HG03354 (cell line): Measurements from ENCODE around the gene EFHC1.

Experiments used
- ATAC-seq: cut with Tn5 transposase; IDR thresholded peaks from one replicate; pipeline ENCODE4 v1.9.1; 2021; ENCODE audit warnings: mild to moderate bottlenecking; ENCODE audit not compliant: unreplicated experiment, poor library complexity, severe bottlenecking

The EFHC1 gene

DNA sequence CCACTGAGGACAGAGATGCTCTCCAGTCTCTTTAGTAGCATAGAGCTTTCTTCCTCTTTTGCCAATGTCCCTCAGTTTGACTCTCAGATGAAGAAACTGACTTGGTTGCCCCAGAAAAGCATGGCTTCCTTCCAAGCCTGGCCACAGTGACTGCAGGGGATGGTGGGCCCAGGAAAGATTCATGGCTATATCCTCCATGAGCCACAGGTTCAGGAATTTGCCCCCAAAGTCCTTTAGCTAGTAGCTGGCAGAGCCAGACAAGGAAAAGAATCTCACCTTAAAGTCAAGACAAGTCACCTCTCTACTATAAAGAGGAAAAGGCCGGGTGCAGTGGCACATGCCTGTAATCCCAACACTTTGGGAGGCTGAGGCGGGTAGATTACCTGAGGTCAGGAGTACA is 113.3 kb downstream of the EFHC1 start:
- no peak for ATAC-seq

- no peak for ATAC-seq
Observed at GRCh38 chr6:52534363-52534762, 114.2 kb downstream of the EFHC1 start.

DNA sequence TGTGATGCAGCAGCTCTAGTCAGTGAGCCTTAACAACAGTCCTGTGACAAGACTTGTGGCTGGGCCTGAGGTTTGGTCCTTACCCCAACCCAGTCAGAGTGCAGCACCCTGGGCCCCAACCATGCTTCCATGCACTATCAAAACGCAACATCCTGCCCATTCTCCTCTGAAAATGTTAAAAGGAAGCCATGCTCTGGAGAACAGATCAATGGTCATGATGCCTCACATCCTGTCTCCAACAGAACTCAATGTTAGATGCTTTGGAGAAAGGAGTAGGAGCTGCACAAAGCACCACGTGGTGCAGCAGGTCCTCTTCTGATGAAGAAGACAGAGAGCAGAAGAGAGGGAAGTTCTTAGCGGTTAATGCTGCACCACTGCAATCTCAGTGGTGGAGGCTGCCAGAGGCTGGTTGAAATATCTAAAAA is 114.8 kb downstream of the EFHC1 start:
- ATAC-seq: no peak

DNA sequence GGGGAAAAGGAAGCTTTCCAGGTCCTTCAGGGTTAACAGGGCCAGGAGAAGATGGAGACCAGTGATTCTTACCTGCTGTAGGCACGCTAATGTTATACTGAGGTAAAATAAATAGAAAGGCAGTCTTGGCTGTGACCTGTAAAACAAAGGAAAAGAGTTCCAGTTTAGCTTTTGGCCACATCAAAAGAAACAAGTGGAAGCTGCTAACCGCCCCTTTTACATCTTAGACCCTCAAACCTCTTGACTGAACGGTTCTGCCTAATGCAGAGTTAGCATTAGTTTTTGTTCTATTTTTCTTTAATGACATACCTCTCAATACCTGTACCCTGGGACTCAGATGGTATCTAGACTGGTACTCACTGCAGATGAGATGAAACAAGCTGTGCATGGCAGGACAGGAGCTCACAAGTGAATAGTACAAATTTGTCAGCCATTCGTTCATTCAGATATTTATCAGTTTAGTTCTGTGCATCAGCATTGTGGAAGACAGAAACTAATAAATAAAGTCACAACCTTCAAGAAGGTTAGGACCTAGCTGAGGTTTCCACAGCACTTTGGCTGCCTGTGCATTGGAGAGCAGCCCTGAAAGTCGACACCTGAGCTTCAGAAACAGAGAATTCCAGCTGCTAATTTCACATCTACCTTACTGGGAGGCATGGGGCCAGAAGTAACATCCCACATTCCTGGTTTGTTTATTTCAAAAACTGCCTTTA is 115.7 kb downstream of the EFHC1 start:
- ATAC-seq: peak; percentile 4

DNA sequence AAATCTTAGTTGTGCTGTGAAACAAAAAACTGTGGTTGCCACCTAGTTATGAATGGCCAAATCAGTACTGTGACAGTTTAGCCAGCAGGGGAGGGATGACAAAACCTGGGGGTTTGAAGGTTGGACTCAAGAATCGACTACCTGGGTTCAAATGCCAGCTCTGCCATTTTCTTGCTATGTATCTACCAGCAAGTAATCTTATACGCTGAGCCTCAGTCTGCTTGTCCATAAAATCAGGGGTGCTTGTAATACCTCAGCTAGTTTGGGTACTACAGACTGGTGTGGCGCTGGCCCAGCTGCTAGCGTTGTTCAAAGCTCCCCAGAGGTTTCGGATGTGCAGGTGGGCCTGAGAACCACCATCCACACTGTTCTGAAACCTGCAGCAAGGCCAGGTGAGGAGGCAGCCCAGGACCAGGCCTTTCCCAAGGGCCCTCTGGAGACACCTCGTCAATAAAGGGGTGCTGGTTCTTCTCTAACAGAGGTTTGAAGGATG is 116.3 kb downstream of the EFHC1 start:
- ATAC-seq: peak; percentile 53

GRCh38 chr6:52537001-52537753 is 117.0 kb downstream of the EFHC1 start:
- peak; percentile 66 for ATAC-seq

GRCh38 chr6:52538252-52538900 is 118.2 kb downstream of the EFHC1 start:
- no peak for ATAC-seq

DNA sequence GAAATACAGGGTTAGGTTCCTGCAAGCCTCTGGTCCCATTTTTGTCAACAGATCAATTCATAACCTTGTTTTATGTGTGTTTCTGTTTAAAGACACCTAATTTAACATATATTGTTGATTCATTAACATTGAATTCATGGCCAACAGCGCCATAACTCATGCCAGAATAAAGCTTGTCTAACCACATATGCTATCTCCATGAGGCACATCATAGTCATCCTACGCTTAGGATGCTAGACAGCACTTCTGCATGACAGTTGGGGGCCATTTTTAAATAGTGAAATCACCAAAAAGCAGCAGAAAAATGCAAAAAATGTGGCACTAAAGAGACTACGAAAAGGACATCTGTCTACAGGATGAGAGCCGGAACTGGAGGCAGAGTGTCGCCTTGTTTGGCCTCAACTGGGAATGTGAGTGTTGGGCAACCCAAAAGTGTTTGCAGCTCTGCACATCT is 118.8 kb downstream of the EFHC1 start:
- no peak for ATAC-seq

GRCh38 chr6:52539607-52540006 is 119.5 kb downstream of the EFHC1 start:
- no peak for ATAC-seq

- no peak for ATAC-seq
Observed at GRCh38 chr6:52540286-52540902, 120.3 kb downstream of the EFHC1 start.

GRCh38 chr6:52541135-52541534 is 121.0 kb downstream of the EFHC1 start:
- ATAC-seq: no peak

GRCh38 chr6:52543262-52543661 is 123.1 kb downstream of the EFHC1 start:
- no peak for ATAC-seq

- ATAC-seq: no peak
Observed at GRCh38 chr6:52543729-52544601, 123.8 kb downstream of the EFHC1 start.

DNA sequence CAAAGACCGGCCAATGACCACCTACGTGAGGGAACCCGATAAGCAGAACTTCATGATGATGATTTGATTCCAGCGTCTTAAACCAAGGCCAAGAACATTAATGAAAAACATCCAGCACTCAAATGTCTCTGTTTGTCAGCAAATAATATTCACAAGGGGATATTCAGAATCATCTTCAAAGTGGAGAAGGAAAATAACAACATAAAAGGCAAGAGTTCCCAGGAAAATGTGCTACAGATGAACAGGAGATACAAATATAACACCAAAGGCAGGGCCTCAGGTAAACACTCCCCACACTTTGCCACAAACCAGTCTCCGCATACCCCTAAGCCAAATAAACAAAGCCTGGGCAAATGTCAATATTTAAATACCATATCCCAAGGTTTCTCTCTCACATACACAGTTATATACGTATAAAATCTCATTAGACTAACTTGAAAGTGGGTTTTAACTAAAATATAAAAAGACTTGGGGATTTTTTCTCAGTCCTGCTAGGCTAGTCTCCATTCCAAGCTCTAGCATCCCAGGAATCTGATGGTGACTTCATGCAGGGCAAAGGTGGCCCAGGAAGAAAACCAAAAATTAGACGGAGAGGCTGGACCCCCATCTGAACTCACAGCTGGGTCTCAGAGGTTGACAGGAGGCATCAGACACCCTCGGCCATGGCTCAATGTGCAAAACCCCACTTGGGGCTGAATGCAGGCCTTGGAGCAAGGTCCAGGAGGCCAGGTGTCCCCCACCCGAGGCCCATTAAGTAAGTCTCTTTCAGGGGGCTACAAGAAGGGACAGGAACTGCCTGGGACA is 124.7 kb downstream of the EFHC1 start:
- no peak for ATAC-seq

- no peak for ATAC-seq
Observed at GRCh38 chr6:52545406-52546119, 125.4 kb downstream of the EFHC1 start.

DNA sequence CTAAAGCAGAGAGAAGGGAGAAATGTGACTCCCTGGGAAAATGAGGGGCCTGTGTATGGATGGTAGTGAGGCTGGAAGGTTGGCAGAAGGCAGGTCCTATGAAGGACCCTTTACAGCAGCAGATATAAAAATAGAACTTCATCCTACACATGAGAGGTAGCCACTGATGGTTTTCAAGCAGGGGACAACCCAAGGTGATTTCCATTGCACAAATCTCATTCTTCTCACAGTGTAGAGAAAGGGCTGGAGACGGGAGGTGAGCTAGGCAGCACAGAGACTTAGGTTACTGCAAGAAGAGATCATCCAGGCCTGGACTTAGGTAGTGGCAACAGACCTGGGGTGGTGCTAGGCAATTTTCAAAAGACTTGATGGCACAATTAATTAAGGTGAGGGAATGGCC is 126.0 kb downstream of the EFHC1 start:
- ATAC-seq: peak; percentile 49

- peak; percentile 85 for ATAC-seq
Observed at GRCh38 chr6:52546678-52547077, 126.5 kb downstream of the EFHC1 start.
